Thyroid gland (tissue), 4 donors: Measurements from ENCODE around the gene NECTIN1. TPM values are rescaled to one million over a fixed set of nuclear protein-coding genes. Genes with fewer than 3 reads are reported as not detected.

Source experiments
- DNase-seq, 2 donors: peaks; one replicate each; pipeline ENCODE4 v3.0.0-alpha.2; 2019
- H3K27ac ChIP-seq, 3 donors: fragments of 200-600 bp; sonication (generic); 1 replicate in 2 of 3; 2 replicates in 1 of 3; pipeline ENCODE4 v1.5.1; 2016 to 2019; ENCODE audit warnings: mild to moderate bottlenecking in 1 of 3, moderate library complexity in 1 of 3
- H3K27me3 ChIP-seq: fragments of 200-600 bp; sonication (generic); one replicate; pipeline ENCODE4 v1.5.1; 2019
- H3K36me3 ChIP-seq, 2 donors: fragments of 200-600 bp; sonication (generic); one replicate each; pipeline ENCODE4 v1.5.1; 2016 to 2019
- H3K4me1 ChIP-seq, 2 donors: fragments of 200-600 bp; sonication (generic); one replicate each; pipeline ENCODE4 v1.5.1; 2017 to 2019
- H3K4me3 ChIP-seq, 3 donors: fragments of 200-600 bp; sonication (generic); replicated peaks in 1 of 3; 1 replicate in 2 of 3; 2 replicates in 1 of 3; pipeline ENCODE4 v1.5.1; 2016; ENCODE audit warnings: mild to moderate bottlenecking in 1 of 3
- H3K9me3 ChIP-seq: fragments of 200-600 bp; sonication (generic); one replicate; pipeline ENCODE4 v1.5.1; 2017
- CTCF ChIP-seq, 6 experiments: fragments of 200-600 bp in 3 of 6; fragments of 450-650 bp in 3 of 6; sonication (generic) in 3 of 6; IDR thresholded peaks; one replicate each; pipeline ENCODE4 v1.5.1; 2016 to 2019; ENCODE audit warnings: antibody characterized with exemption in 6 of 6, mild to moderate bottlenecking in 2 of 6, inconsistent platforms in 1 of 6, moderate library complexity in 1 of 6
- POLR2A ChIP-seq, 2 donors: fragments of 450-650 bp; IDR thresholded peaks; one replicate each; pipeline ENCODE4 v1.6.1; 2017; ENCODE audit warnings: antibody characterized with exemption in 2 of 2, mild to moderate bottlenecking in 2 of 2, moderate library complexity in 1 of 2
- WGBS, 2 donors: methylation state at CpG; one replicate each; pipeline ENCODE4 v1.1.5; 2017; 5-methylcytosine and 5-hydroxymethylcytosine counted together
- intact Hi-C: fragments of 100-400 bp; cut with DNase I; formaldehyde crosslinking; loops from one replicate; pipeline ENCODE4 v1.15.1; 2023
- total RNA-seq, 4 donors: library from RNA; depleted of rRNA; stranded (reverse); fragments of >200 nt; gene quantifications; one replicate each; pipeline ENCODE4 v1.2.3, GENCODE V29; 2016

Gene NECTIN1
- total RNA-seq, 4 donors from 2014 or later, result 0.94 to 5.3 (median 2.3) TPM

- DNase-seq, result no peak
- intact Hi-C loops, result no loop called here
- H3K36me3 ChIP-seq, result no peaks in the 10 kb centered on the region
- 60 to 72% methylated on average over 6 of the region's 6 CpGs for WGBS, 2 donors
- no peaks in the 10 kb centered on the region for H3K9me3 ChIP-seq
- no peak overlapping the region for H3K27ac ChIP-seq
- TF ChIP-seq POLR2A (IDR thresholded peaks at IDR 0.05) (no peak), CTCF (IDR thresholded peaks at IDR 0.05) (no peak)
- H3K4me3 ChIP-seq, result no peak overlapping the region
- no peaks in the 10 kb centered on the region for H3K27me3 ChIP-seq
- H3K4me1 ChIP-seq, result peaks cover 0 to 8% of the 10 kb centered on the region in 2 donors
Observed at GRCh38 chr11:119612814-119613213, 116.2 kb downstream of the NECTIN1 start.

- DNase-seq, result no peak
- intact Hi-C loops, result no loop called here
Observed at GRCh38 chr11:119610836-119611426, 118.1 kb downstream of the NECTIN1 start.

DNA sequence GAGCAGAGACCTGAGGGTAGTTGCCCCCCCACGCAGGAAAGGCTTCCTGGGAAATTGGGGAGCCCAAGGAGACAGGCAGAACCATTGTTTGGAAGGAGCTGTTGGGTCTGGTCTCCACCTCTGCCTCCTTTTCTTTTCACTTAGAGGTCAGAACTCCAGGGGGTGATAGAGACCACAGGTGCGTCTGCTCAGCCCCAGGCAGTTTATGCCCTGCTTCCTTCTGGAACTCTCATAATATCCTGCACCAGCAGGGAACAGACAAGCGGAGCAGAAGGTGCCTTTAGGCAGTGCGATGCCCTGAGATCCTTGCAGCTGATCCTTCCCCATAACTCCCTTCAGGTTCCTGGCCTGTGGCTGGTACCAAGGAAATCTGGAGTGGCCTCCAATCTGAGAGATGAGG is 120.2 kb downstream of the NECTIN1 start:
- intact Hi-C loops, result no loop called here
- no peak overlapping the region for H3K4me3 ChIP-seq
- H3K9me3 ChIP-seq, result no peaks in the 10 kb centered on the region
- H3K36me3 ChIP-seq, result no peaks in the 10 kb centered on the region
- no peak for DNase-seq
- H3K27ac ChIP-seq, result no peak overlapping the region
- no peaks in the 10 kb centered on the region for H3K27me3 ChIP-seq
- 56 to 62% methylated on average over 4 of the region's 4 CpGs for WGBS, 2 donors
- no peak for TF ChIP-seq POLR2A (IDR thresholded peaks at IDR 0.05)
- no peak for TF ChIP-seq CTCF (IDR thresholded peaks at IDR 0.05)
- no peaks in the 10 kb centered on the region for H3K4me1 ChIP-seq

More at GRCh38 chr11:119610836-119611426, 118.1 kb downstream of the NECTIN1 start:
- TF ChIP-seq POLR2A (IDR thresholded peaks at IDR 0.05) (no peak), CTCF (IDR thresholded peaks at IDR 0.05) (no peak)
- H3K4me1 ChIP-seq, result peaks cover 0 to 7% of the 10 kb centered on the region in 2 donors
- no peak overlapping the region for H3K4me3 ChIP-seq
- H3K9me3 ChIP-seq, result no peaks in the 10 kb centered on the region
- H3K36me3 ChIP-seq, result no peaks in the 10 kb centered on the region
- no peak overlapping the region for H3K27ac ChIP-seq
- WGBS, 2 donors, result 93 to 96% methylated on average over 5 of the region's 5 CpGs
- no peaks in the 10 kb centered on the region for H3K27me3 ChIP-seq

DNA sequence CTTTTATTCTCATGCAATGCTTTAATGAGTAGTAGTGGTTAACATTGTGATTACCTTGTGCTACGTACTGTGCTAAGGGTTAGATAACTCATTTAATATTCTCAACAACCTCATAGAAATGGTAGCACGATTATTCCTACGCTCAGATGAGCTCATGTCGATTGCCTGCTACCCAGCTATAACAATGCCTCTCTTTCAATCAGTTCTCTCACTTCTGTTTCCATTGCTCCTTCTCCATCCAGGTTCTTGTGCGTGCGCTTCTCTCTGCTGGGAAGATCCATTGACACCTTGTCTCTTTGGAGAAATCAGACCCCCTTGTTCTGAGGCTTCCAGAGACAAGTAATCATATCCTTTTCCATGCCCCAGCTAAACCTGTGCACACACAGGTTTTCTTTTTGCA is 120.8 kb downstream of the NECTIN1 start:
- no peak for DNase-seq

More for the DNA sequence above, 120.8 kb downstream of the NECTIN1 start:
- H3K27ac ChIP-seq, result no peak overlapping the region
- no peaks in the 10 kb centered on the region for H3K9me3 ChIP-seq
- intact Hi-C loops, result no loop called here
- H3K27me3 ChIP-seq, result no peaks in the 10 kb centered on the region
- H3K4me1 ChIP-seq, result no peaks in the 10 kb centered on the region
- H3K36me3 ChIP-seq, result no peaks in the 10 kb centered on the region
- 69 to 71% methylated on average over 6 of the region's 6 CpGs for WGBS, 2 donors
- TF ChIP-seq POLR2A (IDR thresholded peaks at IDR 0.05) (no peak), CTCF (IDR thresholded peaks at IDR 0.05) (no peak)
- no peak overlapping the region for H3K4me3 ChIP-seq
